HUES64 (cell line): ENCODE data around the gene MAGI2.
"Not testable (repeated sequence)": the region's sequence is repeated elsewhere in the genome, so short reads cannot be mapped to it uniquely, and the experiment has no call there.

Source experiments
- H3K27ac ChIP-seq: 2 replicates; pipeline ENCODE4 v1.7.0; 2013; ENCODE audit warnings: low read depth, low read length, inconsistent platforms
- H3K27me3 ChIP-seq: 2 replicates; pipeline ENCODE4 v1.6.1; 2013; ENCODE audit warnings: mild to moderate bottlenecking, low read length; ENCODE audit not compliant: insufficient read depth
- H3K36me3 ChIP-seq: 2 replicates; pipeline ENCODE4 v1.6.1; 2013; ENCODE audit warnings: mild to moderate bottlenecking, low read length; ENCODE audit not compliant: insufficient read depth
- H3K4me1 ChIP-seq: 2 replicates; pipeline ENCODE4 v1.6.1; 2013; ENCODE audit warnings: mild to moderate bottlenecking, low read length, moderate library complexity; ENCODE audit not compliant: insufficient read depth
- H3K4me3 ChIP-seq: 2 replicates; pipeline ENCODE4 v1.5.1; 2013; ENCODE audit warnings: mild to moderate bottlenecking, low read length, moderate library complexity
- H3K9ac ChIP-seq: 2 replicates; pipeline ENCODE4 v1.6.1; 2013; ENCODE audit warnings: mild to moderate bottlenecking, low read depth, low read length
- H3K9me3 ChIP-seq: 2 replicates; pipeline ENCODE4 v1.6.1; 2013; ENCODE audit warnings: low read depth, low read length; ENCODE audit not compliant: insufficient read depth
- WGBS: fragments of 150-250, 120-280 bp; methylation state at CpG from one replicate; pipeline ENCODE4 v1.1.7; 2013; ENCODE audit warnings: missing lambda C conversion rate; 5-methylcytosine and 5-hydroxymethylcytosine counted together

MAGI2 gene

GRCh38 chr7:79451580-79451979, 1.9 kb downstream of the MAGI2 start:
- peak overlapping the region; percentile 68 for H3K4me3 ChIP-seq

GRCh38 chr7:79442766-79443165, 10.7 kb downstream of the MAGI2 start:
- not testable (repeated sequence) for H3K36me3 ChIP-seq, H3K4me1 ChIP-seq, H3K4me3 ChIP-seq, H3K27me3 ChIP-seq, H3K9ac ChIP-seq, H3K27ac ChIP-seq, H3K9me3 ChIP-seq
- WGBS: 91% methylated on average over 2 of the region's 3 CpGs

More at GRCh38 chr7:79451580-79451979, 1.9 kb downstream of the MAGI2 start:
- H3K9ac ChIP-seq: no peak overlapping the region
- no peaks in the 10 kb centered on the region for H3K9me3 ChIP-seq
- H3K27me3 ChIP-seq: peaks cover 68% of the 10 kb centered on the region
- H3K4me1 ChIP-seq: peaks cover 7% of the 10 kb centered on the region; the same call in 1 of the 2 replicates
- H3K27ac ChIP-seq: no peak overlapping the region
- 76% methylated on average over 8 of the region's 8 CpGs for WGBS
- no peaks in the 10 kb centered on the region for H3K36me3 ChIP-seq

GRCh38 chr7:79436378-79436777, 17.1 kb downstream of the MAGI2 start:
- no peak overlapping the region for H3K4me3 ChIP-seq

GRCh38 chr7:79434867-79435266, 18.6 kb downstream of the MAGI2 start:
- Histone ChIP-seq H3K9ac (no peak overlapping the region), H3K27ac (no peak overlapping the region), H3K4me1 (no peaks in the 10 kb centered on the region), H3K9me3 (no peaks in the 10 kb centered on the region), H3K36me3 (no peaks in the 10 kb centered on the region), H3K27me3 (no peaks in the 10 kb centered on the region), H3K4me3 (no peak overlapping the region)
- 50% methylated on average over 1 of the region's 1 CpG for WGBS

More at GRCh38 chr7:79436378-79436777, 17.1 kb downstream of the MAGI2 start:
- Histone ChIP-seq H3K9ac (no peak overlapping the region), H3K9me3 (no peaks in the 10 kb centered on the region), H3K36me3 (no peaks in the 10 kb centered on the region), H3K4me1 (no peaks in the 10 kb centered on the region), H3K27ac (no peak overlapping the region), H3K27me3 (no peaks in the 10 kb centered on the region)

- Histone ChIP-seq H3K27ac (no peak overlapping the region), H3K9me3 (no peaks in the 10 kb centered on the region), H3K4me3 (no peak overlapping the region), H3K36me3 (no peaks in the 10 kb centered on the region), H3K9ac (no peak overlapping the region), H3K27me3 (no peaks in the 10 kb centered on the region), H3K4me1 (no peaks in the 10 kb centered on the region)
- WGBS: no CpG with 5 or more reads among the region's 1 CpG
Measured at GRCh38 chr7:79434098-79434497, 19.4 kb downstream of the MAGI2 start.

GRCh38 chr7:79430391-79430790, 23.1 kb downstream of the MAGI2 start:
- Histone ChIP-seq H3K36me3 (no peaks in the 10 kb centered on the region), H3K4me3 (no peak overlapping the region), H3K27ac (no peak overlapping the region), H3K9me3 (no peaks in the 10 kb centered on the region), H3K4me1 (no peaks in the 10 kb centered on the region), H3K9ac (no peak overlapping the region), H3K27me3 (no peaks in the 10 kb centered on the region)
- WGBS: 97% methylated on average over 2 of the region's 2 CpGs

GRCh38 chr7:79425665-79426064, 27.8 kb downstream of the MAGI2 start:
- Histone ChIP-seq H3K27me3 (no peaks in the 10 kb centered on the region), H3K9ac (no peak overlapping the region), H3K9me3 (no peaks in the 10 kb centered on the region), H3K4me1 (no peaks in the 10 kb centered on the region), H3K27ac (no peak overlapping the region), H3K36me3 (no peaks in the 10 kb centered on the region), H3K4me3 (no peak overlapping the region)
- 95% methylated on average over 7 of the region's 7 CpGs for WGBS

GRCh38 chr7:79421751-79422150, 31.7 kb downstream of the MAGI2 start:
- Histone ChIP-seq H3K27ac (no peak overlapping the region), H3K4me1 (no peaks in the 10 kb centered on the region), H3K4me3 (no peak overlapping the region), H3K27me3 (no peaks in the 10 kb centered on the region), H3K36me3 (no peaks in the 10 kb centered on the region), H3K9me3 (no peaks in the 10 kb centered on the region), H3K9ac (no peak overlapping the region)
- 100% methylated on average over 2 of the region's 3 CpGs for WGBS

- Histone ChIP-seq H3K27ac (no peak overlapping the region), H3K27me3 (no peaks in the 10 kb centered on the region), H3K4me1 (no peaks in the 10 kb centered on the region), H3K4me3 (no peak overlapping the region), H3K9me3 (no peaks in the 10 kb centered on the region), H3K9ac (no peak overlapping the region), H3K36me3 (no peaks in the 10 kb centered on the region)
- 59% methylated on average over 2 of the region's 2 CpGs for WGBS
Measured at GRCh38 chr7:79420464-79420863, 33.0 kb downstream of the MAGI2 start.

- Histone ChIP-seq H3K27ac (no peak overlapping the region), H3K4me3 (no peak overlapping the region), H3K36me3 (no peaks in the 10 kb centered on the region), H3K9ac (no peak overlapping the region), H3K27me3 (no peaks in the 10 kb centered on the region), H3K9me3 (no peaks in the 10 kb centered on the region), H3K4me1 (no peaks in the 10 kb centered on the region)
Measured at GRCh38 chr7:79414910-79415309, 38.6 kb downstream of the MAGI2 start.

- Histone ChIP-seq H3K4me1 (no peaks in the 10 kb centered on the region), H3K27ac (no peak overlapping the region), H3K9ac (no peak overlapping the region), H3K9me3 (no peaks in the 10 kb centered on the region), H3K36me3 (no peaks in the 10 kb centered on the region), H3K27me3 (no peaks in the 10 kb centered on the region), H3K4me3 (no peak overlapping the region)
- no CpG with 5 or more reads among the region's 2 CpGs for WGBS
Measured at GRCh38 chr7:79412915-79413314, 40.6 kb downstream of the MAGI2 start.

- H3K27me3 ChIP-seq: no peaks in the 10 kb centered on the region
- no peak overlapping the region for H3K4me3 ChIP-seq
- H3K36me3 ChIP-seq: no peaks in the 10 kb centered on the region
- no peak overlapping the region for H3K9ac ChIP-seq
- H3K9me3 ChIP-seq: no peaks in the 10 kb centered on the region
- no peaks in the 10 kb centered on the region for H3K4me1 ChIP-seq
- no peak overlapping the region for H3K27ac ChIP-seq
- WGBS: 89% methylated on average over 2 of the region's 3 CpGs
Measured at GRCh38 chr7:79412438-79412837, 41.0 kb downstream of the MAGI2 start.
